Colon (tissue), 2 donors: ENCODE measurements around the gene DENND4B.
"Not testable (repeated sequence)": the region's sequence is repeated elsewhere in the genome, so short reads cannot be mapped to it uniquely, and the experiment has no call there.

Experiments
- FAIRE-seq: peaks from 2 replicates; lab custom pipeline; 2012; peaks lifted over from hg19 to GRCh38; lab: Jason Lieb, UNC
- donor health status: control.
- donor health status: control.

DENND4B gene, protein sequence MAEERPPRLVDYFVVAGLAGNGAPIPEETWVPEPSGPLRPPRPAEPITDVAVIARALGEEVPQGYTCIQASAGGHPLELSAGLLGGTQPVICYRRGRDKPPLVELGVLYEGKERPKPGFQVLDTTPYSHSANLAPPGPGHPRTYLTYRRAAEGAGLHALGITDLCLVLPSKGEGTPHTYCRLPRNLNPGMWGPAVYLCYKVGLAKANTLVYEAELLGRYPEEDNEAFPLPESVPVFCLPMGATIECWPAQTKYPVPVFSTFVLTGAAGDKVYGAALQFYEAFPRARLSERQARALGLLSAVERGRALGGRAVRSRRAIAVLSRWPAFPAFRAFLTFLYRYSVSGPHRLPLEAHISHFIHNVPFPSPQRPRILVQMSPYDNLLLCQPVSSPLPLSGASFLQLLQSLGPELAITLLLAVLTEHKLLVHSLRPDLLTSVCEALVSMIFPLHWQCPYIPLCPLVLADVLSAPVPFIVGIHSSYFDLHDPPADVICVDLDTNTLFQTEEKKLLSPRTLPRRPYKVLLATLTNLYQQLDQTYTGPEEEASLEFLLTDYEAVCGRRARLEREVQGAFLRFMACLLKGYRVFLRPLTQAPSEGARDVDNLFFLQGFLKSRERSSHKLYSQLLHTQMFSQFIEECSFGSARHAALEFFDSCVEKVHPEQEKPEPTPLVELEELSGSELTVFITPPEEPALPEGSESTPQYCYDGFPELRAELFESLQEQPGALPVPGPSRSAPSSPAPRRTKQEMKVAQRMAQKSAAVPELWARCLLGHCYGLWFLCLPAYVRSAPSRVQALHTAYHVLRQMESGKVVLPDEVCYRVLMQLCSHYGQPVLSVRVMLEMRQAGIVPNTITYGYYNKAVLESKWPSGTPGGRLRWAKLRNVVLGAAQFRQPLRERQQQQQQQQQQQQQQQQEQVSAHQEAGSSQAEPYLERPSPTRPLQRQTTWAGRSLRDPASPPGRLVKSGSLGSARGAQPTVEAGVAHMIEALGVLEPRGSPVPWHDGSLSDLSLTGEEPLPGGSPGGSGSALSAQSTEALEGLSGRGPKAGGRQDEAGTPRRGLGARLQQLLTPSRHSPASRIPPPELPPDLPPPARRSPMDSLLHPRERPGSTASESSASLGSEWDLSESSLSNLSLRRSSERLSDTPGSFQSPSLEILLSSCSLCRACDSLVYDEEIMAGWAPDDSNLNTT (N-terminal part only)

GRCh38 chr1:153946622-153947241, at the start of gene DENND4B:
TSS of gene DENND4B (minus strand) at chr1:153946718. CDS start at chr1:153944374, 2,344 bp downstream.
- FAIRE-seq: no peak

GRCh38 chr1:153995640-153996039, 49.1 kb upstream of the DENND4B start:
- FAIRE-seq: no peak

- no peak for FAIRE-seq
Observed at GRCh38 chr1:153995202-153995601, 48.7 kb upstream of the DENND4B start.

DNA sequence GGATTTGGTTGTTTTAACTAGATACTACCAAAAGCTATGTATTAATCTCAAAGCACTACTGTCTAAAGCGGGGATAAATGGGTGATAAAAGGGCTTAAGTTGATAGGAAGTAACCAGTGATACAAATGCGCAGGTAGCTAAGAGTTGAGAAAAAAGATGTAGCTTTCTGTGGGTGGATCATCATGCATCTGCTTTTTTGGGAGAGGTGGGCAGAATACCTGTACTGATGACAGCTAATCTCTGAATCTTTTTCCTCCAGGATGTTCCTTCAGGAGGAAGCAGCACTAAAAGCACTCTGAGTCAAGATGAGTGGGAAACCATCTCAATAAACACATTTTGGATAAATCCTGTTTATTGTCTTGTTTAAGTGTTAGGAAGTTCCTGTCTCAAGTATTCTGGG, 45.3 kb upstream of the DENND4B start:
- no peak for FAIRE-seq

DNA sequence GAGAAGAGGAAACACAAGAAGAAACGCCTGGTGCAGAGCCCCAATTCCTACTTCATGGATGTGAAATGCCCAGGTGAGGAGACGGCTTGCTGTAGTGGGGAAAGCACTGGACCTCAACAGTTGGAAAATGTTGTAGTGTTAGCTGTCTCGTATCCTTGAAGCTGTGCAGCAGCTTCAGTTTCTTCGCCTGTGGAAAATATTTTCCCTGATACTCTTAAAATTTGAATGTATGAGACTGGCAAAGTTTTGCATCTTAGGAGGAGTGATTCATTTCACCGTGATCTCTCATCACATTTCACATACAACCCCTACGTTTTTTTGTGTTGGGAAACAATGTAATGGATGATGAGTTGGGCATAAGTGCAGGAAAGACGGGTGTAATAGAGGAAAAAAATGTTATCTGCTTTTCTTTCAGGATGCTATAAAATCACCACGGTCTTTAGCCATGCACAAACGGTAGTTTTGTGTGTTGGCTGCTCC, 44.7 kb upstream of the DENND4B start:
- no peak for FAIRE-seq

- FAIRE-seq: peak; percentile 14
Observed at GRCh38 chr1:153990468-153991150, 44.1 kb upstream of the DENND4B start, which contains the start of gene RPS27. TSS of gene RPS27 (plus strand) at chr1:153990762. CDS start at chr1:153990797, 35 bp downstream.

- no peak for FAIRE-seq
Observed at GRCh38 chr1:153987621-153988020, 41.1 kb upstream of the DENND4B start.

DNA sequence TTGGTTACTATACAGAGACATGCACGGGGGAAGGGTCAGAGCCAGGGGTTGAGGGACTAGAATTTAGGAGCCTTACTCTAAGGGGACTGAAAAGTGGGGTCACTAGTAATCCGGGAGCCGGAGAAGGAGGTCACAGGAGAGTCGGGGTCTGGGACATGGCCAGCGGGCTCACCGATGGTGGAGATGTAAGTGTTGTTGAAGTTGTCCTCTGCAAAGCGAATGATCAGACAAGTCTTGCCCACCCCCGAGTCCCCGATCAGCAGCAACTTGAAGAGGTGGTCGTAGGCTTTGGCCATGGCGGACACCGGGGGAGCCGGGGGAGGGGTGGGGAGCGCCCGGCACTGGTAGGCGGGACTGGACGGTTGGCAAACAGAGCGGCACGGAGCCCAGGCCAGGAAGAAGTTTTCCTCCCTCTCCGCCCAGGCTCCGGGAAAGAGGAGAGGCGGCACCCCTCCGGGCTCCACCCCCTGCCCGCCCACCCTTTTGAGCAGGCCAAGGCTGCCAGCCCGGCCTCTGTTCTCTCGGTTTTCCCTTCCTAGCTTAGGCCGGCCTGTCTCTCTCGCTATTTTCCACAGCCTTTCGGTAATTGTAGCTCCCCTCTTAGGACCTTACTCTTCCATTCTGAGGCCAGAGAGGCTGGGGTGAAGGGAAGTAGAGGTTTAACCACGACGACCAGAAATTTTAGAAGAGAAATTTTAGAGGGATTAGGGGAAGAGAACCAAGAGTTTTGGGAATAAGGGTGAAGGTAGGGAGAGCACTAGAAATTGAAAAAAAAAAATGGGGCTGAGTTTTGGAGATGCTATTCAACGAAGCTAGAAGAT, 39.6 kb upstream of the DENND4B start, which contains the start of gene RAB13:
Gene RAB13, minus strand, starts transcription at position 399 of the 821 bp plus-strand sequence. Its CDS starts 103 bp downstream, at position 296.
- FAIRE-seq: no peak

DNA sequence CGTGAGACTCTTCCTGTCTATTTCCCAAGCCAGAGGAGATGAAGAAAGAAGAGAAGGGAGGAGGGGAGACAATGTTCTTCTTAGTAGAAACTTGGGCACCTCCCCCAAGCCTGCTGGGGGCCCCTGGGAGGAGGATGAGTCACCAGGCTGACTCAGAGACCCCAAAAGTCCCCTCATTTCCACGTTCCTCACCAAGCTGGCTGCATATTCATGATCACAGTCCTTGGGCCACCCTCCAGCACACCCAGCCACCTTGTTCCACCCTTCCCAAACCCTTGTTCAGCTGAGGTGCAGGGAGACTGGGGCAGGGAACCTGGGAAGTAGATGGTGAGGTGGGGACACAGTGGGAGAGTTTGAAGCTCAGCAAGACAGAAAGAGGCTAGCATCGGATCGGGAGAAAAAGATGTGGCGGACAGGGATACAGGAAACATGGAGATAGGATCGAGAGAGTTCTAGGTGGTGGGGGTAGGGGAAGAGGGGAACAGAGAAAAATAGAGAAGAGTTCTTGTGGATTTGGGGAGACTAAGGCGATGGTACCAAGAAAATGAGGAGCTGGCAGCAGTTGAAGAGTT, 38.9 kb upstream of the DENND4B start:
- no peak for FAIRE-seq

GRCh38 chr1:153984123-153984894, 37.8 kb upstream of the DENND4B start:
- FAIRE-seq: no peak

- not testable (repeated sequence) for FAIRE-seq
Observed at GRCh38 chr1:153981735-153982134, 35.2 kb upstream of the DENND4B start.

DNA sequence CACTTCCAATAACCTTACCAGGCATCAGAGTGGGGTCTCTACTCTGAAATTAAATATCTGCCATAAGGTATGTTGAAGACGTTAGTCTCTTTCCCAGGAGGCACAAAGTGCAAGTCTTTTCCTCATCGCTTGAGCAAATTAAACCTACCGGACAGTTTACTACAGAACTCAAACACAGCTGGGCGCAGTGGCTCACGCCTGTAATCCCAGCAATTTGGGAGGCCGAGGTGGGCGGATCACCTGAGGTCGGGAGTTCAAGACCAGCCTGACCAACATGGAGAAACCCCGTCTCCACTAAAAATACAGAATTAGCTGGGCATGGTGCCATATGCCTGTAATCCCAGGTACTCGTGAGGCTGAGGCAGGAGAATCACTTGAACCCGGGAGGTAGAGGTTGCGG, 32.6 kb upstream of the DENND4B start:
- FAIRE-seq: not testable (repeated sequence)

- no peak for FAIRE-seq
Observed at GRCh38 chr1:153978274-153978909, 31.9 kb upstream of the DENND4B start.

- FAIRE-seq: no peak
Observed at GRCh38 chr1:153977250-153978240, 31.0 kb upstream of the DENND4B start, which contains the start of gene JTB. TSS of gene JTB (minus strand) at chr1:153977674. CDS start at chr1:153977252, 422 bp downstream.

GRCh38 chr1:153976819-153977249, 30.3 kb upstream of the DENND4B start:
- no peak for FAIRE-seq

GRCh38 chr1:153973525-153973924, 27.0 kb upstream of the DENND4B start:
- no peak for FAIRE-seq

DNA sequence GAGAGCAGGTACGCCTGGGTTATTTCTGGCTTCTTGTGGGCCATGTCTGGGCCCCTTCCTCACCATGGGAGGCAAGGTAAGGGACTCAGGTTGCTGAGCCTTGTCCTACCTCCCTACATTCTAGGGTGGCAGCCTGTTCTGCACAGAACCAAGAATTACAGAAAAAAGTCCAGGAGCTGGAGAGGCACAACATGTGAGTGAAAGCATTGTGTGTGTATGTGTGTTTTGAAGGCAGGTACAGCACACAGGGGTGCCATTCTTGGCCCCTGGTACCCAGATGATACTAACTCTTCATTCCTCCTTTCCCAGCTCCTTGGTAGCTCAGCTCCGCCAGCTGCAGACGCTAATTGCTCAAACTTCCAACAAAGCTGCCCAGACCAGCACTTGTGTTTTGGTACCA, 26.6 kb upstream of the DENND4B start:
- FAIRE-seq: no peak
